Astrocyte of the cerebellum (primary cell): ENCODE data around the gene CNPY3.
"Not testable (repeated sequence)": the region's sequence is repeated elsewhere in the genome, so short reads cannot be mapped to it uniquely, and the experiment has no call there.

ENCODE experiments used
- DNase-seq: peaks from one replicate; pipeline ENCODE4 v3.0.0-alpha.2; 2011; ENCODE audit warnings: low read depth
- H3K4me3 ChIP-seq: 2 replicates; pipeline ENCODE4 v1.5.1; 2011; ENCODE audit warnings: mild to moderate bottlenecking, low read depth, low read length, moderate library complexity
- in situ Hi-C: cut with HindIII; loops from 2 replicates; pipeline ENCODE4 v1.10.0; 2017; ENCODE audit warnings: low sequenced_read_pairs
- TF ChIP-seq, protein P1 (sequence below): IDR thresholded peaks from 2 replicates; pipeline ENCODE4 v1.5.1; 2012; ENCODE audit warnings: low read length, low read depth, moderate library complexity, mild to moderate bottlenecking; ENCODE audit errors: missing control alignments

CNPY3 gene

DNA sequence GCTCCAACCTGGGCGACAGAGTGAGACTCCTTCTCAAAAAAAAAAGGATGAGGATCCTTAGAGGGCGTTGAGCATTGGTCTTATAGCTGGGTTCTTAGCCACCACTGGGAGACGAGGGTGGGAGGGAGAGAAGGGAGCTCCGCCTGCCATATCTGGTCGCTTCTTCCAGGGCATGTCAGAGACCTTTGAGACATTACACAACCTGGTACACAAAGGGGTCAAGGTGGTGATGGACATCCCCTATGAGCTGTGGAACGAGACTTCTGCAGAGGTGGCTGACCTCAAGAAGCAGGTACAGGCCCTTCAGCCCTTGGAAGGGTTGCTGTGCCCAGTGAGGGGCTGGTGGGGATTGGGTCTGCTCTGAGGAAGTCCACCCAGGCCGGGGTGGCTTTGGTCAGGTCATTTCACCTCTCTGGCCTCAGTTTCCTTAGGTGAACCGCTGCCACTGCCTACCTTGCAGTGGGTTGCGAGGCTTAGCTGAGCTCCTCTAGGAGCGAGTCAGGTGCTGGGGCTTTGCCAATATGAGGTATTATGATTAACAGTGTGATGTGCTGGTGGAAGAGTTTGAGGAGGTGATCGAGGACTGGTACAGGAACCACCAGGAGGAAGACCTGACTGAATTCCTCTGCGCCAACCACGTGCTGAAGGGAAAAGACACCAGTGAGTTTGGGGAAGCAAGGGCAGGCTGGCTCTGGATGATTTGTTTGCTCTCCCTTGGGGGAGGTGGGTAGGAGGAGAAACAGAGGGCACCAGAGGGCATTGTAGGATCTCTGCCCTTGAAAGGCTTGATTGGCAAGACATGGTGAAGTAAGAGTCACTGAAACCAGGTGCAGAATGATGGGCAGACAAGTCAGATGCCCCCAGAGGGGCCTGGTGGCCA is 8.5 kb downstream of the CNPY3 start:
- in situ Hi-C loops: no loop called here

DNA sequence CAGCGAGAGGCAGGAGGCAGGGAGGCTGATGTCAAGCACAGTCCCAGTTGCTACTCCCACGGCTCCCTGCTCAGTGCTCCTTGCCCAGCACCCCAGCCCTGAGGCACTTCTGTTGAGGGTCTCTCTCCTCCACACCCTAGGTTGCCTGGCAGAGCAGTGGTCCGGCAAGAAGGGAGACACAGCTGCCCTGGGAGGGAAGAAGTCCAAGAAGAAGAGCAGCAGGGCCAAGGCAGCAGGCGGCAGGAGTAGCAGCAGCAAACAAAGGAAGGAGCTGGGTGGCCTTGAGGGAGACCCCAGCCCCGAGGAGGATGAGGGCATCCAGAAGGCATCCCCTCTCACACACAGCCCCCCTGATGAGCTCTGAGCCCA is 9.1 kb downstream of the CNPY3 start:
- no peak overlapping the region for H3K4me3 ChIP-seq
- DNase-seq: no peak
- in situ Hi-C loops: no loop called here
- TF ChIP-seq, protein P1, sequence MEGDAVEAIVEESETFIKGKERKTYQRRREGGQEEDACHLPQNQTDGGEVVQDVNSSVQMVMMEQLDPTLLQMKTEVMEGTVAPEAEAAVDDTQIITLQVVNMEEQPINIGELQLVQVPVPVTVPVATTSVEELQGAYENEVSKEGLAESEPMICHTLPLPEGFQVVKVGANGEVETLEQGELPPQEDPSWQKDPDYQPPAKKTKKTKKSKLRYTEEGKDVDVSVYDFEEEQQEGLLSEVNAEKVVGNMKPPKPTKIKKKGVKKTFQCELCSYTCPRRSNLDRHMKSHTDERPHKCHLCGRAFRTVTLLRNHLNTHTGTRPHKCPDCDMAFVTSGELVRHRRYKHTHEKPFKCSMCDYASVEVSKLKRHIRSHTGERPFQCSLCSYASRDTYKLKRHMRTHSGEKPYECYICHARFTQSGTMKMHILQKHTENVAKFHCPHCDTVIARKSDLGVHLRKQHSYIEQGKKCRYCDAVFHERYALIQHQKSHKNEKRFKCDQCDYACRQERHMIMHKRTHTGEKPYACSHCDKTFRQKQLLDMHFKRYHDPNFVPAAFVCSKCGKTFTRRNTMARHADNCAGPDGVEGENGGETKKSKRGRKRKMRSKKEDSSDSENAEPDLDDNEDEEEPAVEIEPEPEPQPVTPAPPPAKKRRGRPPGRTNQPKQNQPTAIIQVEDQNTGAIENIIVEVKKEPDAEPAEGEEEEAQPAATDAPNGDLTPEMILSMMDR: no peak

More for the DNA sequence above, 8.5 kb downstream of the CNPY3 start:
- no peak for DNase-seq
- no peak overlapping the region for H3K4me3 ChIP-seq
- TF ChIP-seq, protein P1: no peak

DNA sequence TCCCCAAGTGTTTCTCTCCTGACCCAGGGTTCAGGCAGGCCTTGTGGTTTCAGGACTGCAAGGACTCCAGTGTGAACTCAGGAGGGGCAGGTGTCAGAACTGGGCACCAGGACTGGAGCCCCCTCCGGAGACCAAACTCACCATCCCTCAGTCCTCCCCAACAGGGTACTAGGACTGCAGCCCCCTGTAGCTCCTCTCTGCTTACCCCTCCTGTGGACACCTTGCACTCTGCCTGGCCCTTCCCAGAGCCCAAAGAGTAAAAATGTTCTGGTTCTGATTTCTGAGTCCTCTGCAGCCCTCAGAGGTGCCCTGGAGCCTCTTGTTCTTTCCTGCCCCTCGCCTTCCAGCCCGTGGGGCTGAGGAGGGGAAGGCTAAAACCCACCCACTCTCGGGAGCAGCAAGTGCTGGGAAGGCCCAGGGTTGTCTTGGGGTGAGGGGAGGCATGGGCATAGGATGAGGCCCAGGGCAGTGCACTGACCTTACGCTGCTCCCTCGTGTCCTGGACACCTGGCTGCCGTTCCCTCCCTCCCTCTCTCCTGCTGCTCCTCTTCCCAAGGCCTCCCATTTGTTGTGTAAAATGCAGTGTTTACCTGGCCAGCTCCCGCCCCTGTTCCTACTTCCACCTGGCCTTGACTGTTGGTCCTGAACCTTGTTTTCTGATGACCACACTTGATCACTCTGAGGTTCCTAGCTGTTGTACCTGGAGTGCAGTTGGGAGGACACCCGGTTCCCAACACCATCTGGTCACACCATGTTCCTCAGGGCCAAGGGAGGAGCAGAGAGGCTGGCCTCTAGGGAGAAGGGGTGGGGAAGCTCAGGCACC is 9.9 kb downstream of the CNPY3 start:
- no peak for DNase-seq
- no peak overlapping the region for H3K4me3 ChIP-seq
- TF ChIP-seq, protein P1: no peak
- in situ Hi-C loops: no loop called here

DNA sequence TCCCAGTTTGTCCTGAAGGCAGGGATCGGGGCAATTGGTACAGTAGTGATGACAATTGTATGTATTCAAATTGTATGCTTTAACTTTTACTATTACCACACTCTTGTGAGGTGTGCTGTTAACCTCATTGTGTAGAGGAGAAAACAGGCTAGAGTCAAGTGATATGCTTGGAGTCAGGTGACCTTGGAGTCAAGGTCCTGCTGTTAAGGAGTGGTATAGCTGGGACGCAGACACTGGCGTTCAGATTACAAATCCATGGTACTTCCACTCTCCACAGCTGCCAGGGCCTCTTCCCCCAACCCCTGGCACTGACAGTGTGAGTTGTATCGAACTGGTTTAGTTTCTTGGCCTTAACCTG is 10.5 kb downstream of the CNPY3 start:
- TF ChIP-seq, protein P1: no peak
- no peak overlapping the region for H3K4me3 ChIP-seq
- in situ Hi-C loops: no loop called here
- DNase-seq: no peak

DNA sequence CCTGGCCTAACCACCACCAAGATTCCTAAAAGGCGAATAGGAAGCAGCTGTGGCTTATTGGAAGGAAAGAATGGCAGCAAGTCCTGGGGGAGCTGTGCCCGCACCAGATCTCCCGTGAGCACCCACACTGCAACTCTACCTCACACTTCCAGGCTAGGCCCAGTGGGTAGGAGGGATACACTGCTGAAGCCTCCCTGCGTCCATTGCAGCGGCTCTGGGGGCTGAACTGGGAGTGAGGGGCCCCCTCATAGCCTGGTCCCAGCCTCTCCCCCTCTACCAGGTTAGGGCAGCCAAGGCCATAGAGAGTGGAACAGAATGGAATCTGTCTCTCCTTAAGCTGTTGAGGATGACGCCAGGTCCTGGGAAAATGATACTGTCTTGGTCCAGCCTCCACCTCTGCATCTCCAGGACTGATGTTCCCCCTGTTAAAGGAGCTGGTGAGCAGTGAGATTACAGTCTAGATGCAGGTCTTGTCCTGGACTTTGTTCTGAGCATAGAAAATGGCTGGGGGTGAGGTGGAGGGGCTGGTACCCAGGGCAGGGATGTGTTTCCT is 11.3 kb downstream of the CNPY3 start:
- TF ChIP-seq, protein P1: no peak
- no peak for DNase-seq
- in situ Hi-C loops: no loop called here
- H3K4me3 ChIP-seq: no peak overlapping the region

DNA sequence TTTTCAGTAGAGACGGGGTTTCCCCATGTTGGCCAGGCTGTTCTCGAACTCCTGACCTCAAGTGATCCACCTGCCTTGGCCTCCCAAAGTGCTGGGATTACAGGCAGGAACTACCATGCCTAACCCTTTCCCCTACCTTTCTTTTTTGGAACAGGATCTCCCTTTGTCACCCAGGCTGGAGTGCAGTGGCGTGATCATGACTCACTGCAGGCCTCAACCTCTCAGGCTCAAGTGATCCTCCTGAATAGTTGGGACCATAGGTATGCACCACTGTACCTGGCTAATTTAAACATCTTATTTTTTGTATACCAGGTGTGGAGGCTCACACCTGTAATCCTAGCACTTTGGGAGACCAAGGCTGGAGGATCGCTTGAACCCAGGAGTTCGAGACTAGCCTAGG is 12.1 kb downstream of the CNPY3 start:
- DNase-seq, in situ Hi-C loops, H3K4me3 ChIP-seq: not testable (repeated sequence)

DNA sequence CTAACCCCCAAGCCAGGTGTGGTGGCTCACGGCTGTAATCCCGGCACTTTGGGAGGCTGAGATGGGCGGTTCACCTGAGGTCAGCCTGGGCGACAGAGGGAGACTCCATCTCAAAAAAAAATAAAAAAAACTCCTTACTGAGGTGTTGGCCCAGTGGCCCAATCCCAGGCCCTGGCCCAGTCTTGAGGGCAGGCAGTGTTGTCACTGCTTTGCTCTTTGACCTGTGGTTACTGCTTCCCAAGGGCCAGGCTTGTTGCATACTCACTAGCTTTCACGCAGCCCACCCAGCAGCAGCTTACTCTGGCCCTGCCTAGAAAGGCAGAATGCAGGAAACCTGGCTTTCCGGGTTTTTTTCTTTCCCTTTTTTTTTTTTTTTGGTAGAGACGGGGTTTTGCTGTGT is 13.2 kb downstream of the CNPY3 start:
- in situ Hi-C loops: no loop called here
- H3K4me3 ChIP-seq: no peak overlapping the region
- TF ChIP-seq, protein P1: no peak
- no peak for DNase-seq
